Activated CD8-positive, alpha-beta memory T cell treated with anti-CD3 and anti-CD28 coated beads for 36 hours (primary cell): ENCODE data around the gene ZNF710. TPM values are rescaled to one million over a fixed set of nuclear protein-coding genes. Genes with fewer than 3 reads are reported as not detected.
"Not testable (repeated sequence)": the region's sequence is repeated elsewhere in the genome, so short reads cannot be mapped to it uniquely, and the experiment has no call there.

Experiments
- CTCF ChIA-PET: fragments of 350-600 bp; sonication (Branson Sonifier 250); formaldehyde crosslinking; loops from one replicate; lab custom pipeline; 2021; ENCODE audit warnings: antibody characterized with exemption; lab: Charles Lee
- POLR2A ChIA-PET: fragments of 350-600 bp; sonication (Branson Sonifier 250); formaldehyde crosslinking; loops from one replicate; lab custom pipeline; 2021; ENCODE audit warnings: antibody characterized with exemption; lab: Charles Lee
- total RNA-seq, 2 experiments: library from RNA; stranded (reverse); gene quantifications; one replicate each; pipeline ENCODE4 v1.2.3, GENCODE V29; 2021

ZNF710 gene
- total RNA-seq, 2 experiments from 2014 or later = 11.0 to 14.0 TPM

DNA sequence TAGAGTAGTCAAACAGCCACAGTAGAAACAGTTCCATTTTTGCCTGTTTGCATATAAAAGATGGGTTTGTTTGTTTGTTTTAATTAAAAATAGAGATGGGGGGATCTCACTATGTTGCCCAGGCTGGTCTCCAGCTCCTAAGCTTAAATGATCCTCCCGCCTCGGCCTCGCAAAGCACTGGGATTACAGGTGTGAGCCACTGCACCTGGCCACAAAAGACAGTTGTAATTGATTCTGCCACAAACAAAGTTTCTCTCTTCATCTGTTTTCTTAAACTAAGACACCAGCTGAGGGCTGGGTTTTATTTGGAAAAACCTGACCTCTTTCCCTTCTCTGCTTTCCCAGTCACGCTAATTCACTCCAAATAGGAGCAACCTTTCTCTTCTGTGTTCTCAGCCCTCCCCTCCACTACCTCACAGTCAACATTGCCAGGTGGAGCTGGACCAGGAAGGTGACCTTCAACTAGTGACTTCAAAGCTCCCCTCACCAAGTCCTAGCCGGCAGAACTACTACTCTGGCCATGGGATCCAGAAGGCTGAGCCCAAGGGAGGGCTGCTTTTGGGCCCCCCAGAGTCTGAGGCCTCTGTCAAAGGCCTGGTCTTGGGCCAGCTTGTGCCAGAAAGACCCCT, 102.7 kb downstream of the ZNF710 start:
- POLR2A ChIA-PET = no interaction called here
- CTCF ChIA-PET = no interaction called here

DNA sequence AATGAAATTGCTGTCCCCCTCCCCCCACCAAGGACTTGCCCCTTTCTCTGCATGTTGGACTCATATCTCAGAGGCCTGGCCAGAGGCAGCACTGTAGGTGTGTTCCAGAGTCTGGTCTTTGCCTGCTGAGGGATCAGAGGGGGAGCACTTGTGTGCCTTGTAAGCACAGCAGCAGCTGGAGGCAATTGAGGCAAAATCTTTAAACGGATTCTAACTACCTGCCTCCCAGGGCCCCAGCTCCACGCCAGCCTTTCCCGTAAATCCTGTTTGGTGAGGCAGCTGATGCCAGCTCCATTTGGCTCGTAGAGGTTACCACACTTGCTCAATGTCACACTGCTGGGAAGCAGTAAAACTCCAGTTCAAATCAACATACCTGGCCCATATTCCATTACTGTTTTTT, 103.4 kb downstream of the ZNF710 start:
- ChIA-PET CTCF (no interaction called here), POLR2A (no interaction called here)

DNA sequence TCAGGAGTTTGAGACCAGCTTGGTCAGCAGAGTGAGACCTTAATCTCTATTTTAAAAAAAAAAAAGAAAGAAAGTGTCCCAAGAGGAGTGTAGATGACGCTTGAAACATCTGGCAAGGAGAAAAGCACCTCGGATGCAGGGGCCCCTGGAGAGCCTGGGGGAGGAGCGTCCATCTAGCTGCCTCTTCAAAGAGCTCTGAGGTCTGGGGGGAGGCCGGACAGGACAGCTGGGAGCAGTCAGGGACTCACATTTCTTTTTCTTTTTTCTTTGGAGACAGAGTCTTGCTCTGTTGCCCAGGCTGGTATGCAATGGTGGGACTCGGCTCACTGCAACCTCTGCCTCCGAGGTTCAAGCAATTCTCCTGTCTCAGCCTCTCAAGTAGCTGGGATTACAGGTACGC, 104.4 kb downstream of the ZNF710 start:
- ChIA-PET CTCF (interaction anchor here (0.6 to 1.4 kb wide), 2 partner anchors 34 to 113 kb away, joined by 3 read pairs; no protein-coding TSS in a partner anchor), POLR2A (no interaction called here)

DNA sequence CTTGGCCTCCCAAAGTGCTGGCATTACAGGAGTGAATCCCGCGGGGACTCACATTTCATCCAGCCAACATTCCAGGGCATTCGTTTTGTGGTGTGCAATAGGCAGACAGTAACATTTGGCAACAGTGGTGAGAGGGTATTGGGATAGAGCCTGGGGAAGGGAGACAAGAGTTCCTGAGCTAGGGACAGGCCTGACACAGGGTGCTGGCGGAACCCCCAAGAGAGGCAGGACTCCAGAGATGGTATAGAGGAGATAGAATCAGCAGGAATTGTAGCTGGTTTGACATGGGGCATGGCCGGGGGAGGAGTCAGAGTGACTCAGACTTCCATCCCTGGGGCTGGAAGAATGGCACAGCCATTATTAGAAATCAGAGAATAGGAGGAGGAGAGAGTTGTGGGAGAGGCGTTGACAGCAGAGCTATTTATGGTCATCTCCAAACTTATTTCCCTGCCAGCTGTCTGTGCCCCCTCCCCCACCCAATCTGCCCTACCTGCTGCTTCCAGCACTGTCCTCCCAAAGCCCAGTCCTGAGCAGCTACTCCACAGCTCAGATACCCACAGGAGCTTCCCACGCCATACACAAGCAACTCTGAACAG, 105.5 kb downstream of the ZNF710 start:
- CTCF ChIA-PET = no interaction called here
- POLR2A ChIA-PET = interaction anchor here (0.6 kb wide), 1 partner anchor 45 kb away, joined by 4 read pairs; no protein-coding TSS in a partner anchor

- POLR2A ChIA-PET = not testable (repeated sequence)
These were observed 106.9 kb downstream of the ZNF710 start for GRCh38 chr15:90108038-90108437.

GRCh38 chr15:90109163-90109751, 108.1 kb downstream of the ZNF710 start:
- CTCF ChIA-PET = not testable (repeated sequence)
- POLR2A ChIA-PET = interaction anchor here (0.6 to 0.7 kb wide), 2 partner anchors 10 to 793 kb away, joined by 5 read pairs; no protein-coding TSS in a partner anchor

More at GRCh38 chr15:90108038-90108437, 106.9 kb downstream of the ZNF710 start:
- CTCF ChIA-PET = not testable (repeated sequence)

GRCh38 chr15:90113166-90113565, 112.0 kb downstream of the ZNF710 start:
- ChIA-PET CTCF (interaction anchor here (1.1 kb wide), 1 partner anchor 38 kb away, joined by 4 read pairs; no protein-coding TSS in a partner anchor), POLR2A (no interaction called here)

DNA sequence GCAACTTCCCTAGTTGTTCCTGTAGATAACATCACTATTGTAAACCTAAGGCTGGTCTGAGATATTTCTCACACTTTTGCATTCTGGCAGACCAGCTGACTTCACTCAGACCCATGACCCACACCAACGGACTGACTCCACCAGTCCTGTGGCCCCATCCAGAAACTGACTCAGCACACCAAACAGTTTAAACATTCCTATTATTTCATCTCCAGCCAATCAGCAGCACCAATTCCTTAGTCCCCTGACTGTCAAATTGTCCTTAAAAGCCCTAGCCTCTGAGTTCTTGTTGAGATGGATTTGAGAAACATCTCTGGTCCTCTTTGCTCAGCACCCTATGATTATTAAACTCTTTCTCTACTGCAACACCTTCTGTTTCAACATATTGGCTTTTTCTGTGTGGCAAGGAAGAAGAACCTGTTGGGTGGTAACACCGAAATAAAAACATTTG, 113.4 kb downstream of the ZNF710 start:
- CTCF ChIA-PET = interaction anchor here (1.1 kb wide), 1 partner anchor 36 kb away, joined by 4 read pairs; no protein-coding TSS in a partner anchor
- POLR2A ChIA-PET = no interaction called here

GRCh38 chr15:90115783-90116182, 114.7 kb downstream of the ZNF710 start:
- ChIA-PET CTCF (no interaction called here), POLR2A (no interaction called here)

DNA sequence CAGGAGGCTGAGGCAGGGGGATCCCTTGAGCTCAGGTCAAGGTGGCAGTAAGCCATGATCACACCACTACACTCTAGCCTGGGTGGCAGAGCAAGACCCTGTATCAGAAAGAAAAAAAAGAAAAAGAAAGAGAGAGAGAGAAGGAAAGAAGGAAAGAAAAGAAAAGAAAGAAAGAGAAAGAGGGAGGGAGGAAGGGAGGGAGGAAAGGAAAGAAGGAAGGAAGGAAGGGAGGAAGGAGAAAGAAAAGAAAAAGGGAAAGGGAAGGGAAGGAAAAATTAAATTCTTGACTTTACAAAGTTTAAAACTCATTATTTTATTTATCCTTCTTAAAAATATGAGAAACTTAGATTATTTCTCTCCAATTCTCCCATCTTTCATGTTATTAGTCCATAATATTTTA, 118.2 kb downstream of the ZNF710 start:
- POLR2A ChIA-PET = no interaction called here
- CTCF ChIA-PET = no interaction called here

- ChIA-PET POLR2A (no interaction called here), CTCF (no interaction called here)
These were observed 120.0 kb downstream of the ZNF710 start for GRCh38 chr15:90121086-90121485.

DNA sequence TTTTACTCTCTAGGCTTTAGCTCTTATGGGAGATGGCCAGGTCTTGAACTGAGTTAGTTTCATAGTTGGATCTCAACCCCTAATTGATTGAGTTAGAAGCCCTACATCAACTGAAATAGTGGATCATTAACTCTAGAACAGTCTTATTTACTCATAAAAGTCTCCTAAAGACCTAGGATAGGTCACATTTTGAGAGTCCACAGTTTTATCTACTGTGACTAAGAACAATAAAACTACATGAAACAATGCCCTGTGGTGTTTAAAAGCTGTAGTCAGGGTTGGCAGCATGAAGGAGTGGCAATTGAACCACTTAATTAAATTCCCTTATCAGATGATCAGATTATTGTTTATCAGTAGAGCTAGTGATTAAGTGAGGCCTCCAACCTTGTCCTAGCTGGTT, 123.4 kb downstream of the ZNF710 start:
- CTCF ChIA-PET = no interaction called here
- POLR2A ChIA-PET = no interaction called here

DNA sequence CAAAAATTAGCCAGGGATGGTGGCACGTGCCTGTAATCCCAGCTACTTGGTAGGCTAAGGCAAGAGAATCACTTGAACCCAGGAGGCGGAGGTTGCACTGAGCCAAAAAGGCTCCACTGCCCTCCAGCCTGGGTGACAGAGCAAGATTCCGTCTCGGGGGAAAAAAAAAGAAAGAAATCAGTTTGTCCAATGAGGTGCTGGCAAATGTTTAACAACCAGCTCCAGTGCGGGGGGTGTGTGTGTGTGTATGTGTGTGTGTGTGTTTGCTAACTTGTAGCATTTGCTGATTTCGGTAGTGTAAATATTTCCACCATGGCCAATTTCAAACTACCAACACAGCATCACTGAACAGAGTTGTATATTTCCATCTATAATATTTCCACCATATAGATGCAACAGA, 124.9 kb downstream of the ZNF710 start:
- ChIA-PET POLR2A (no interaction called here), CTCF (no interaction called here)

GRCh38 chr15:90126596-90127435, 125.7 kb downstream of the ZNF710 start:
- POLR2A ChIA-PET = no interaction called here
- CTCF ChIA-PET = interaction anchor here (0.6 kb wide), 1 partner anchor 17 kb away, joined by 5 read pairs; no protein-coding TSS in a partner anchor

DNA sequence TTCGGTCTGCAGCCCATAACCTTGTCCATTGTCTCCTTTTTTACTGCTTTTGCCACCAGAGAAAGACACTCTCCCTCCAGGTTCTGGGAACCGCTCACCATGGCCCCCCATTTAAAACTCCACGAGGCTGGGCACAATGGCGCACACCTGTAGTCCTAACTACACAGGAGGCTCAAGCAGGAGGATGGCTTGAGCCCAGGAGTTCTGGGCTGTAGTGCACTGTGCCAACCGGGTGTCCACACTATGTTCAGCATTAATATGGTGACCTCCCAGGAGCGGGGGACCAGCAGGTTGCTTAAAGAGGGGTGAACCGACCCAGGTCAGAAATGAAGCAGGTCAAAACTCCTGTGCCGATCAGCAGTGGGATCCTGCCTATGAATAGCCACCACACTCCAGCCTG, 129.2 kb downstream of the ZNF710 start:
- POLR2A ChIA-PET = no interaction called here
- CTCF ChIA-PET = no interaction called here

Other genes with a start within 250 kb of the ZNF710 start
- not detected for gene MESP2, start 225.0 kb upstream of the ZNF710 start, total RNA-seq
- not detected for gene ANPEP, start 186.5 kb upstream of the ZNF710 start, total RNA-seq
- gene AP3S2, start 107.3 kb upstream of the ZNF710 start, total RNA-seq = 10 to 100 TPM; 16.0 to 16.7 TPM
- not detected for gene ARPIN, start 88.4 kb upstream of the ZNF710 start, total RNA-seq
- gene IDH2, start 101.1 kb downstream of the ZNF710 start, total RNA-seq = 10 to 100 TPM; 91.2 to 93.0 TPM
- 1 to 10 TPM; 5.8 to 7.5 TPM for gene SEMA4B, start 200.0 kb downstream of the ZNF710 start, total RNA-seq
- gene CIB1, start 232.6 kb downstream of the ZNF710 start, total RNA-seq = 100 to 1,000 TPM; 171 TPM
- 10 to 100 TPM; 11.1 to 11.4 TPM for gene GDPGP1, start 232.9 kb downstream of the ZNF710 start, total RNA-seq
- under 1 TPM; 0.44 to 0.55 TPM for gene TTLL13, start 248.2 kb downstream of the ZNF710 start, total RNA-seq